GM21619 (cell line): Measurements from ENCODE around the gene CELF4.

Experiments used
- ATAC-seq: cut with Tn5 transposase; IDR thresholded peaks from one replicate; pipeline ENCODE4 v1.9.1; 2021; ENCODE audit not compliant: unreplicated experiment

The CELF4 gene

DNA sequence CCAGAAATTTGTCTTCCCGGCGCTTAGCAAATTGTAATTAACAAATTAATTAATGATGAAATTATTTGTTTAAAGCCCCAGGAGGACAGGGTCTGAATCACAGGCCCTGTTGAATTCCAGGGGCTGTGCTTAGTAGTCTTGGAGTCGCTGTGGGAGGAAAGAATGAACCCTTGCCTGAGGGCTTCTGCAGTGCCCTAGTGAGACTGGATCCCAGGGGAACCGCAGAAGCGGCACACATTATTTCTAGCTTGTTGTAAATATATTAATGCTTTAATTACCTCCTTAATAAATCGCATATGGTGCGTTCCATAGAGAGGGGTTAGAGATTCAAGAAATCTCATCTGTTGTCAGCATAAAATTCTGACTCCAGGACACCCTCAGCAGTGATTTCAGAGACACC is 235.4 kb downstream of the CELF4 start:
- no peak for ATAC-seq

DNA sequence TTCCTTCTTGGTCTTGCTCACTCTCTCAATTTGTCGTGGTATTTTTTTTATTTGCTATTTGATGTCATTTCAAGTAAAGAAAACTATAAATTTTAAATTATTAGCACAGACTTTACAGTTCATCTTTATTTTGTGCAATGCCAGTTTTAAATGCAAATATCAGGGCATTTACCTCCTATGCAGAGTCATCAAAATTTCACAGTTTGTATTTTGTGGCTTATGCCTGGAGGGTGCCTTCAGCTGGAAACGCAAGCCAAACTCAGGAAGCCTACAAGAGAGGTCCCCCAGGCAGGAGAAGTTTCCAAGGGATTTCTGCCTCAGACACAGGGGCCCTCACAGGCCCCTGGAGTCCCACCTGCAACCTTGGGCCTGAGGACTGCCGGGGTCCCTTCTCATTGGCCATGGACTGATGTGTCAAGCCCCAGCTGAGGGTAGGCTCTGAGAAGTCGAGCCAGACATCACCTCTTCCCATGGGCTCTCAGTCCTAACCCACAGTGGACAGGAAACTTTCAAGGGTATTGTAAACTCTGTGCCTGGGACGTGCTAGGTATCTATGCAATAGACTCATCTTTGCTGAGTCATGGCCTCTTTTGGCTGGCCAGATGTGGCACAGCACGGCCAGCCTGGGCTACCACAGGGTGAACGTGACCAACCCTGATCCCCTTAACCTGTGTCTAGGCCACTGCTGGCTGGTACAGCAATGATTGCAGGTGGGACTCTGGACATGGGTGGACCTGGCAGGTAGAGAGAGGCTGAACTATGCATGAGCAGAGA is 236.5 kb downstream of the CELF4 start:
- ATAC-seq = no peak

DNA sequence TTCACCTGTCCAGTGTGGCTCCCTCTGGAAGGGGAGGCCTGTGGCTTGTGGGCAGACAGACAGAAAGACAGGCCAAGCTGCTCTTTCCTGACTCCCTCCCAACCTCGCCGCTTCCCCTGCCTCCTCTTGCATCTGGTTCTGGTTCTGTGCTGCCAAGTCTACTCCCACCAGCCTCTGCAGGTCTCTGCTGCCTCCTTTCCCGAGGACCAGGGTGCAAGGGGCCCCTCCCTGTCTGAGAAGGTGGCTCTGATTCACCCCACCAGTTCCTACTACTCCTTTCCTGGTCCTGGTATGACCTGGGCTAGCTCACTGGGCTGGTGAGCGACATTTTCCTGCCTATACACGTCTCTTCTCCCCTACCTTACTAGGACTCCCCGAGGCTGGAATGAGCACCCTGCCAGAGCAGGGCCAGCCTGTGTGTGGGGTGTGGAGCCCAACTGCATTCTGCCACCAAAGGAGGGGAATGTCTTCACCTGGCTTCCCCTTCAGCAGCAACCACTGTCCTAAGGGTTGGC is 238.5 kb downstream of the CELF4 start:
- no peak for ATAC-seq

DNA sequence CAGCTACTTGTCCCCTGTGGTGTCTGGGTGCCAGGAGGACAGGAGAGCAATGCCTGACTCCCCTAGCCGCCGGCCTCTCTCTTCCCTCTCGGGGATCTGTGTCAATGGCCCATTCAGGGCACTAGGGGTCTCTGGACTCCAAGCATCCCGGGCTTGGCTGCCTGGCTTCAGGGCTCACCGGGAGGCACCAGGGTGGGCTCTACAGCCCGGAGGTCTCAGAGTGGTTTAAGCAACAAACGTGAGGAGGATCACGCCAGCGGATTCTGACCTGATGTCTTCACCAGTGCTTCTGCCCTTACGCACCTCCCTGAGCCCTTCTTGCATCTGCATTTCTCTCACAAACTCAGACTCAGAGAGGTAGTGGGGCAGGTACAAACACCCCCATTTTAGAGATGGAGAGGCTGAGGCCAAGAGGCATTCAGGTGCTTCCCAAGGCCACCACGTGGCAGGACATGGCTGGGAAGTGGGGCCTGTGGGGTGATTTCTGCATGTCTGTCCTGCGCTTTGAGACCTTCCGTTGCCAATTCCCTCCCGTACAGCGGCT is 243.0 kb downstream of the CELF4 start:
- peak; percentile 83 for ATAC-seq

DNA sequence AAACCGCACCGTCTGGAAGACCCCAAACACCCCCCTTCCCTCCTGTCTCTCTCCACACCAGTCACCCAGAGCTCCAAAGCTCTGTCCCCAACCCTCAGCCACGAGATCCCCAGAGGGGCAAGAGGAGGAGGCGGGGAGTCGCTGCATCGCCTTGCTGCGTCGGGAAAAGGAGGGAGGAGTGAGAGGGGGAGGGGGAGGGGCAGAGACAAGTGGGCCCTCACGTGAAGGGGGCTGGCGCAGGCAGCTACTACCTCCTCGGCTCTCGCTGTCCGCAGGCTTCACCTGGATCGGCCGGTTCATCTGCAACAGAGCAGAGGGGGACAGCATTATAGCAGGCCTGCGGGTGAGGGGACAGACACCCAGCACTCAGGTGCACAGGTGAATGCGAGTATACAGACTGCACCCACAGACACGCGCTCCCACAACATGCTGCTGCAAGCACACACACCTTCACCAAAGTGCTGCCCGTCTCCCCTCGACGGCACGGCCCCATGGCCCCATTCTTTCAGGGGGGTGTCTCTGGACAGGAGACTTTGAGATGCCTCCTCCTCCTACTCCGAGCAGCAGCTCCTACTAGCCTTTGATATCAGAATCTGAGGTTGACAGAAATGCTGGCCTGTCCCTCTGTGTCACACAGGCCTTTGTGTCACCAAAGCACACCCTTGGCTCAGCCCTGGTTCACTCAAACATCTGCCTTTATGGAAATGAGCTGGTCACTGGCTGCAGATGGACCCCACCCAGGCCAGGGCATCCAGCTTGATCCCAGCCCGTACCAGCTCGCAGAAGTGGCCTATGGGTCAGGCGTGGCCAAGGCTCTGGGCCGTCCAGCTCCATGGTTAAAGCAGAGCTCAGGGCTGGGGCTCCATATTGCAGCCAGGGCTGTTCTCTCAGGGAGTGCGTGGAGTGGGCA is 243.8 kb downstream of the CELF4 start:
- ATAC-seq = peak; percentile 8

DNA sequence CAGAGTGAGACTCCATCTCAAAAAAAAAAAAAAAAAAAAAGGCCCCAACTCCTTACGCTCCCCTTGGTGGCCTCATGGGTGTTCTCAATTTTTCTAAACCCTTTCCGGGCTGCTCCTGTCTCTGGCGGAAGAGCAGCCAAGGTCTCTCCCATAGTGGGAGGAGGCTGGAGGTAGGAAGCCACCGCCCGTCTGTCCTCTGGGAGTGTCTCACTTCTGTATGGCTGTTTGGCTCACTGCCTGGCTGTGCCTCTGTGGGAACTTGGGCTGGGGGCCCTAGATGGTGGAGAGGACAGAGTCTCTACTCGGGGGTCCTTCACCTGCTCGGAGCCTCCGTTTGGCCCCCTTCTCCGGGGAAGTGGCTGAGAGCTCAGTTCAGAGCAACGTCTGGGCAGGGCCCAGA is 245.3 kb downstream of the CELF4 start:
- no peak for ATAC-seq

DNA sequence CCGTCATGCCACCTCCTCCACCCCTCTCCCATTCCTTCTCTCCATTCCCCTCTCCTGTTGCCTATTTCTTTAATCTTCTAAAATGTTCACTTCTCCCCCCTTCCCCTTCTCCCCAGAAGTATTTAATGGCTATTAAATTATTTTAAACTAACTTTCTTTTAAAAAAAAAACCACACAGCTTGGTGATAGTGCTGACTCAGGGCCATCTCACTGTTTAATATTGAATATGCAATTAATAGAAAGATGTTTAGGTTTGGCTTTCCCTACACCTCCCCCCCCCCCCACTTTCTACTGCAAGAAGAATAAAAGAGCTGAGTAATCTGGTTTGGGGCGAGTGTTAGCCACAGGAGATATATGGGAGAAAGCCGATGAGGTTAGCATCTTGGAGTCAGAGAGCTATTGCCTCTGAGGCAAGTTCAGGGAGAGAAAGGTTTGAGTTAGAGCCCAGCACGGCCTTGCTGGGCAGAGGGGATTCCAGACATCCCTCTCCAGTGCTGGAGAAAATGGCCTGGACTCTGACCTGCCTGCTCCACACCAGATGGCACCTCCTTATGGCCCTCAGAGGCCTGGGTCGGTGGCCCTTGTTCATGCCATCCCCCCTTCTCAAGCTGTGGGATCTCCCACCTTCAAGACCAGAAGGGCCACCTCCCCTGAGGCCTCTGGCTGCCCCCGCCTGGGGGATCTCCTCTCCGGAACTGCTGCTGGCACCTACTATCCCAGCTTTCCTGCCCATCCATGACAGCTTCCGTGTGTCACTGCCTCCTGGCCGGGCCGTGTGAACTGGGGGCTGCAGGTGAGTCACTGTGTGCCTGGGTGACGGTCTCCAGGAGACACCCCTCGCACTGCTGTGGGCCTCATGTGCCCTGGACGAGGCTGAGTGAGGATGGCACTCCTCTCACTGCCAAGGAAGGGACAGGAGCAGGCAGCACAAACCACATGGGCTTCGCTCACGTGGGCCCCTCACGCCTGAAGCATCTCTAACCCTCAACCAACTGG is 246.9 kb downstream of the CELF4 start:
- no peak for ATAC-seq

DNA sequence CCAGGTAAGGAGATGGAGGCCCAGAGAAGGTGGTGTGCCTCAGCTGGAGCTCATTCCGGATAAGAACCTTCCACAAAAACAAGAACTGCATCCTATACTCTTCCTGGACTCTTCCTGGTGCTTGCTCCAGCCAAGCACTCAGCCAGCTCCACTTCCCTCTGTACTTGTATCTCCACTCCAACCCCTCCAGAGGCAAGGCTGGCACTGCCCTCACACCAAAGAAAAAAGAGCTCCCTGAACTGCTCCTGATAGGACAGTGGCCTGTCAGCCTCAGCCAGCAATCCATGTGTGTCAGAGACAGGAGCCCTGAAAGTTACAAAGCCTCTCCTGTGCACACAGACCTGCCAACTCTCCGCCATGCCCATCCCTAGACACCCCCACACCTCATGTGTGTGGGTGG is 248.1 kb downstream of the CELF4 start:
- no peak for ATAC-seq

DNA sequence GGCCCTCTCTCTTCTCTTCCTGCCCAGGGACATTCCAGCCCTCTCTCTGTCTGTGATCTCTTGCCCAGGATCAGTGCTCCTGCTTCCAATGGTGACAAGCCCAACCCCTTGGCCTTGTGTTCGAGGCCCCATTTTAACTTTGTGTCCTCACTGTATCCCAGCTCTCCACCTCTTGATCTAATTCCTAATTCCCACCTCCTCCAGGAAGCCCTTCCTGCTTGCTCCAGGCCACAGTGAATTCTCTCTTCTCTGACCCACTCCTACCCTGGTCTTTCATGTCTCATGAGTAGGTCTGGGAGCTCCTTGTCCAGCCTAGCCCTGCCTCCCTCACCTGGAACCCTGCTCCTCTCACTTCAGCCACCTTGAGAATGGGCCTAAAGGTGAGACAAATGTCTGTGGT is 249.1 kb downstream of the CELF4 start:
- ATAC-seq = no peak

DNA sequence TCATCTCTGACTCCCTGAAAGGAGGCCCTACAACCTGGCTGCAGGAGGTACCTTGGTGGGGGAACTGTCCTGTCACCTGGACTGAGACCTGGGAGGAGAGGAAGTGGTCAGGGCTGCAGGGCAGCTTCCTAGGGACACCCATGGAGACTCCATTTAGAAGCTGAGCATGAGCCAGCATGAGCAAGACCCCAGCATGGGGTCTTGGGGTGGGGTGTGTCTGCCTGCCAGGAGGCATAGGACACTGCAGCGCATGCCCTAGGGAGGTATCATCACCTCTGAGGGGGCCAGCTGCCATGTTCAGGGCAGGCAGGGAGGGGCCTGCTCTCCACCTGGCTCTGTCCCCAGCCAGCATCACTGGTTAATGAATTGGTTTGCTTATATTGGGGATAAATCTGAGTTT is 249.7 kb downstream of the CELF4 start:
- no peak for ATAC-seq

DNA sequence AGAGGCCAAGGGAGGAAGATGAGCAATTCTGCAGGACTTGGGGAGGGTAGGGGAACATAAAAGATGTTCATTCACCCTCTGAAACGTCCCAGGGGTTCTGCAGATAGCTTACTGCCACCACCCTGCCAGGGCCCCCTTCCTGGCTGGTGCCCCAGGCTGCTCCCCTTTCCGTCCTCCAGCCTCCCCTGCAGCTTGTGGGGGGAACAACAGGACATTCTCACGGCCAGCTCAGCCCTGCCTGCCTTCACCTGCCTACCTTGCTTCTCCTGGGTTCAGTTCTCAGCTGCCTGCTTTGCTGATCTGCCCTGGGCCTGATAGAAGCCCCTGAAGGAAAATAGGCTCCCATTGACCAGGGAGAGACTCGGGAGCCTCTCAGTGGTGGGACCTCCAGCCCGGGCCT is 251.1 kb downstream of the CELF4 start:
- no peak for ATAC-seq

DNA sequence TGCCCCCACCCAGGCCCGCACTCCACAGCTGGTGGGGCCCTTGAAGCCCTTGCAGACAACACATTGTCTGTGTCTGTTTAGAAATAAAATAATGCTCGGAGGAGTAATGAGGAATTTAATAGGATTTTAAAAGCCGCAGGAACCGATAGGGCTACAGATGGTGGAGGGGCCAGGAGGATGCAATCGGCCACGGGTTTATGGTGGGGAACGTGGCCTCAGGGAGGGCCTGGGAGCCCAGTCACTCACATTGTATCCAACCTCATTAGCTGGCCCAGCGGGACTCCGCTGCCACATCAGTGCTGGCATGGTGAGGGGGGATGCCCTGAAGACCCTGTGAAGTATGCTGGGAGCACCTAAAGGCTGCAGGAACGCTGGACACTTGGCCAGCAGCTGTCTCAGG is 252.0 kb downstream of the CELF4 start:
- ATAC-seq = no peak

DNA sequence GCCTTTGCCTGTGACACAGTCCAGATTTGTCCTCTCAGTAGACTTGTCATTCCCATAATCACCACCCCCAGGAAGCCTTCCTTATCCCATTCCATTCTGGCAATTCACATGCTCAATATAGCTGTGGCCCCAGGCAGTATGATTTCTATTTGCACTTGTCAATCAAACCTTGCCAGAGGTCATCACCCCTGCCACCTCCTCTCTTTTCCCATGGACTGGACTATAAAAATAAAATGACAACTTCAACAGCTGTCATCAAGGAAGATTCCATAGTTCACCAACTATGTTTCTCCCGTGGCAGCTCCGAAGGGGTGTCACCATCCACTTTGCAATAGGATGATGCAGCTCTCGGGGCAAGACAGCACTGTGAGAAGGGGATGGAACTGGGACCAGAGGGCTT is 255.7 kb downstream of the CELF4 start:
- ATAC-seq = no peak

DNA sequence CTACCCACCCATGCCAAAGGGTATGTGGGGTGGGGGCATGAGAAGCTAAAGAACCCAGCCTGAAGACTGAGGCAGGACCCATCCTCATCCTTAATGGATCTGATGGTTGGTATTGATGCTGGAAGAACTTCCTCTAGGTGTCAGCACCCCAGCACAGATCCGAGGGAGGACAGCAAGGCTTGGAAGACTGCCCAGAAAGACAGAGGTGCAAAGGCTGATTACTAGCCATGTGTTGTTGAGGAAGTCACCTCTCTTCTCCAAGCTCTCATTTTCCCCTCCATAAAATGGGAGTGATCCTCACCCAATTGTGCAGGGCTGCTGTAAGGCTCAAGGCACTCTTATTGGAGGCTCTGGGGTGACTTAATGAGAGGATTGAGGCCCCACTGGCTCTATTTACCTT is 256.5 kb downstream of the CELF4 start:
- ATAC-seq = no peak

DNA sequence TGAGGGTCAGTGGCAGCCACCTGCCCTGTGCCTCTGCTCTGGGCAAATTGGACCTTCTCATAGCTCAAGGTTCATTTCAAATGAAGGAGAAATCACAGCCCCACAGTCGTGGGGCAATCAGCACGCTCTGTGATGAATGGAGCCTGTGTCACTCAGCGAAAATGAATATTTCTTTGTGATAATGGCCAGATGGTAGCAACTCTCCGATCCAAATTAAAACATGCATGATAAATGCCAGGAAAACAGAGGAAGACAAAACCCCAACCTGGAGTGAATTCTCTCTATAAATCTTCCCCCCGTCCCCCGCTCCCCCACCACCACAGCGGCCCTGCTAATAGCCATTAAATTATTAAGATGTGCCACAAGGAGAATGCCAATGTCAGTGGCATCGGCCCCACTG is 258.4 kb downstream of the CELF4 start:
- no peak for ATAC-seq

DNA sequence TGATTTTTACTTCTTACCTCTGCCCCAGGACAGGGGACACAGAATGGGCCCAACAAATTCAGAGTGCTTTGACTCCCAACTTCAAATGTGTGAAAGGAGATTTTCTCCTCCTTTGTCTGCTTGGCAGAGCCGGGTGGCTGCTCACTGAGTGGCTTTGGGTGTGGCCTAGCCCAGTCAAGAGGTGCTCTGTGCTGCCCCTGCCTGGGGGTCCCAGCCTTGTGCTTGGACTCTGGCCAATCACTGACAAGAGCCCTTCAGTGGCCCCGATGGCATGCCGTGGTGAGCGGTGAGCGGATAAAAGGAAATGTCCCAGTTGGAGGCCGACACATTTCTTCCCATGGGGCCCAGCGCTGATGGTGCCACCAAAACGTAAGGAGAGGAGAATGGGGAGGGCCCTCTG is 259.2 kb downstream of the CELF4 start:
- ATAC-seq = no peak

DNA sequence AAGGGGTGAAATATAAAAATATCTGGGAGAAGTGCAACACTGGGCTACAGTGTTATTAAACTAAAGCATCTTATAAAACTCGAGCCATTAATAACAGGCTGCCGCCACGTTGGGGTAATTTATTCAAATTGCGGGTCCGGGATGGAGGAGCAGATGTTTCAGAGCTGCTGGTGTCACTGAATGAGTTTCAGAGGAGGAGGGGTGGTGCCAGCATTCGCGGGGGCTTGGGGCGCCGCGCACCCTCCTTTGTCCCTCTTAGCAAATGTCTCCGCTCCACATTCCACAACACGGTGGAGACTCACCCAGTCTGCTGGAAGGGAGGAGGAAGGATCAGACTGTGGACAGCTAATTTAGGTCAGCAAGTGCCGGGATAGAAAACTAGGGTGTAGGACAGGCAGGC is 260.5 kb downstream of the CELF4 start:
- no peak for ATAC-seq

DNA sequence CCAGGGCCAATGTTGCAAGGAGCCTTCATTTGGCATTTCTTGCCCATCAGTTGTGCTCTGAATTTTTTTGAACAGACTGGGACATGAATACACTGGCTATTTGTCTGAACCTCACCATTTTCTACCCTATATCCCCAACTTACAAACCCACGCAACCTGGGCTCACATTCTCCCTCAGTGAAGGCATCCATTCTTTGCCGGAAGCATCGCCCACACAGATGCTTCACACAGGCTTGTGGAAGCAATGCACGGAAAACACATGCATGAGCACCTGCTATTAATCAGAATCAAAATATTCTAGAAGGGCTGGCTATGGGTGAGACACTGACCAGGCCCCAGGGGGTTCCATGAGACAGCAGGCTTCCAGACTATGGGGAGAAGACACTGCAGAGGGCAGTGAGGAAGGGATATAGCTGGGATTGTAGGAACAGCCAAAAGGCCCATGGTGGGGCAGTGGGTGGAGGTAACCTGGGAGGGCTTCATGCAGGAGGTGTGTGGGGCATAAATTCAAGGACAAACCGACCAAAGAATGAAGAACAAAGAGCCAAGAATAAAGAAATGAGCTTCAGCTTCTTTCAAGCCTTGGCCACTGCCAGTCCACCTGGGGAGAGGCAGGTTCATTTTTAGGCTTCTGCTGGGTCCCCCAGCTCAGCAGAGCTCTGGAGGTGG is 261.5 kb downstream of the CELF4 start:
- ATAC-seq = no peak

DNA sequence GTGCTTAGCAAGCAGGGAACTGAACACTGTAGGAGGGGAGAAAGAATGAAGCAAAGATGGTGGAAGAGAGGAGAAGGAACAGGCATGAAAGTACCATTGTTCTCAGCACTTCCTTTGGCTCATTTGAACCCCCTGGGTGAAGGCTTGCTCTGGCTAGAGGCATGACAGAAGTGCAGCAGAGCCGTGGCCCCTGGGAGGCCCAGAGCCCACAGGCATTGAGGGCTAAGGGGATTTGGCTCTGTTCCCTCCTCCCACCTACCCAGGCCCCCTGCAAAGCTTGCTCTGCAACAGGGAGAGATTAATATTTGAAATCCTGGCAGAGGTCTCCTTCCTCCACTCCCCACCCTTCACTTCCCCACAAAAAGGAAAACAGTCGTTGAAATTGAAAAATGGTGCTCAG is 262.6 kb downstream of the CELF4 start:
- ATAC-seq = no peak

DNA sequence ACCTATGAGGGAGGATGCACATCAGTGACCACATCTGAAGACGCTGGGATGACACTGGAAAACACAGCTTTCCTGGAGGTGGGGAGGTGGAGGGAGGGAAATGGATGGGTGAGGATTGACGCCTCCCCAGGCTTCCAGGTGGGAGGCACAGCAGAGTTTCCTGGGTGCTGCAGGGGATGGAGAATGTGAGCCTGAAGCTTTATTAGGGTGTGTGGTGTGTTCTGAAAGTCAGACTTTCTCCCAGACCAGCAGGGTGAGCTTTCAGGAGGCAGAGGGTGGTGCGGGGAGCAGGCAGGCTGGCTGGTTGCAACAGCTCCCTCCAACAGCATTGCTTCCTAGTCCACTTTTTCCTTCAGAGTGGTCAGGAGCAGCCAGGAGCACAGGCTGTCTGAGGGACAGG is 263.1 kb downstream of the CELF4 start:
- ATAC-seq = no peak
